GM12875 (cell line): ENCODE data around the gene PDGFD.

Experiments used
- H3K4me3 ChIP-seq: one replicate; pipeline ENCODE4 v1.5.1; 2011; ENCODE audit warnings: low read depth, low read length, control low read depth
- CTCF ChIP-seq: IDR thresholded peaks from 2 replicates; pipeline ENCODE4 v1.5.1; 2011; ENCODE audit warnings: low read depth, mild to moderate bottlenecking, control low read depth, inconsistent platforms, low read length, moderate library complexity, borderline replicate concordance; ENCODE audit not compliant: insufficient read depth

Gene PDGFD

GRCh38 chr11:103895106-103895505 is 268.8 kb downstream of the PDGFD start:
- H3K4me3 ChIP-seq = no peak overlapping the region
- TF ChIP-seq CTCF = no peak

DNA sequence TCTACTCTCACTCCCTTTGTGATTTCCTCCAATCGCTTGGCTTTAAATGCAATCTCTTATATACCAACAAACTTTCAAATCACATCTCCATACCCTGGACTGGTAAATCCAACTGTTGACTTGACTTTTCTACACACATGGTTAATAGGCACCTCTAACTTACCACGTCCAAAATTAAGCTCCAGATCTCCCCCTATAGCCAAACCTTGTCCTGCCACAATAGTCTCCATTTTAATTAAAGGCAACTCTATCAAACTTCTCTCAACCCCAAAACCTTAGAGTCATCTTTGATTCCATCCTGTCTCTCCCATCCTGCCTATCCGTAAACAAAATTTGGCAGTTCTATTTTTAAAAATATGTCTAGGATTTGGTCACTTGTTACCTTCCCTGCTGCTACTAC is 269.3 kb downstream of the PDGFD start:
- no peak for TF ChIP-seq CTCF
- no peak overlapping the region for H3K4me3 ChIP-seq

- TF ChIP-seq CTCF = no peak
- H3K4me3 ChIP-seq = no peak overlapping the region
Measured at GRCh38 chr11:103894034-103894433, 269.9 kb downstream of the PDGFD start.

GRCh38 chr11:103893371-103893770 is 270.6 kb downstream of the PDGFD start:
- TF ChIP-seq CTCF = no peak
- H3K4me3 ChIP-seq = no peak overlapping the region

DNA sequence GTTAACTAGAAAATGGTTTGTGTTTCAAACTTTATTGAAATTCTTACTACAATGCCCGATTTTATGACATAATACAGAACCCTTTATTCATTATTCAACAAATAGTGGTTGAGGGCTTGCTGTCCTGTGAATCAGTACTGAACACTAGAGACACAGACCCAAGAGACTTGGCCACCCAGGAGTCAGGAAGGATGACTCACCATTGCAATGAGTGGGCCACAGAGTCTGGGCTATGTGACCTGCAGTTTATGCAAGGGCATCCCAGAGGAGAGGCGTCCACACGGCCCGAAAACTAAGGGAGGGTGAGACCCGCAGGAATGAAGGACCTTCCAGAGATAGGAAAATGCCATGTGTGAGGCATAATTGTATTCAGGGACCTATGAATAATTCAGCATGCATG is 271.3 kb downstream of the PDGFD start:
- TF ChIP-seq CTCF = no peak
- H3K4me3 ChIP-seq = no peak overlapping the region

DNA sequence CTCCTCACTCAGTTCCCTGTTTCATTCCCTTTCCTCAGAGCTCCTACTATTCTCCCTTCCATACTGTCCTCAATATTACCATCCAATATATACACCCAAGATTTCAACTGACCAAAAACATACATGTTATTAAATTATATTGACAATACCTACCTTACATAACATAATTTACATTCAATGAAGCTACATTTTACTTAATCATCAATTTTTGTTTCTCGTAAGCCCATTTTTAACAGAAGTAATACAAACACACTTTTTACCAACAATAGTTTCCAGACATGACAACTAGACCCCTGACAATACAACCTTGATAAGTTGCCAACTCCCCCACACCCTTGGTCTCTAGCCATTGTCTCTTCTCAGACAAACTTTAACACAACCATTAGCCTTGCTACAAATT is 273.3 kb downstream of the PDGFD start:
- TF ChIP-seq CTCF = no peak
- H3K4me3 ChIP-seq = no peak overlapping the region

GRCh38 chr11:103889679-103890078 is 274.3 kb downstream of the PDGFD start:
- H3K4me3 ChIP-seq = no peak overlapping the region
- no peak for TF ChIP-seq CTCF
